ENCODE results near the gene UPB1.
"Not testable (repeated sequence)": the region's sequence is repeated elsewhere in the genome, so short reads cannot be mapped to it uniquely, and the experiment has no call there.

UPB1 gene

DNA sequence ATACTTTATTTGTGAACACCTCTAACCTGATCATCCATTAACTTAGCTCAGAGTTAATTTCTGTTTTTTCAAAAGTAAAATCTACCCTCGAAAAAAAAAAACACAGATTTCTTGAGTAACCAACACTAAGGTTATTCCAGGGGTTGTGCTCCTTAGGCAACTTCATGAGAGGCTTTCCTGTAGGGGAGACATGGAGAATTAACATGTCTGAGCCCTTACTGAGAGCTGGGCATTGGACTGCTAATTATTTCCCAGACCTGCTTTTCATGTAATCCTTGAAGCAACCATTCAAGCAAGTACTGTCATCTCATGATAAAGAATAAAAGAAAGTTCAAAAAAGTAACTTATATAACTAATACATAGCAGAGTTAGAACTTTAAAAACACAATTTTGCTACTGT lies 13.5 kb upstream of the UPB1 start:
- DNase-seq (ENCODE audit: low spot score) (no peak), FAIRE-seq (peak; percentile 14)

DNA sequence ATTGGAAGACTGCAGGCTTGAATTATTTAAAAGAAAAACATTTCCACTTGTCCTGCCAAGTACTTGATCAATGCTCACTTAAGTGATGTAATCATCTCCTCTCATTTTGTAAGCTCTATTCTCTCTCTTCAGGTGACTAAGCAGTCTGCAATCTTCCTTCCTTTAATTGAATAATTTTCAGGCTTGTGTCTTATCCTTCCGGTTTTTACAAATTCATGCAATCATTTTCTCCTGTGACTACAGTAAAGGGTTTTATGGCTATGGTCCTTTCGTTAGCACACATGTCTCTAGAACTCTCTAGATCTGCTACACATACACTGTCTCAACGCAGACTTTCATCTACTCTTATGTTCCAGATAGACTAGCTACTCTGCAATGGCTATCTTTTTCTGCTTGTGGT lies 12.6 kb upstream of the UPB1 start:
- DNase-seq (ENCODE audit: low spot score) (peak; percentile 57), FAIRE-seq (peak; percentile 70)

DNA sequence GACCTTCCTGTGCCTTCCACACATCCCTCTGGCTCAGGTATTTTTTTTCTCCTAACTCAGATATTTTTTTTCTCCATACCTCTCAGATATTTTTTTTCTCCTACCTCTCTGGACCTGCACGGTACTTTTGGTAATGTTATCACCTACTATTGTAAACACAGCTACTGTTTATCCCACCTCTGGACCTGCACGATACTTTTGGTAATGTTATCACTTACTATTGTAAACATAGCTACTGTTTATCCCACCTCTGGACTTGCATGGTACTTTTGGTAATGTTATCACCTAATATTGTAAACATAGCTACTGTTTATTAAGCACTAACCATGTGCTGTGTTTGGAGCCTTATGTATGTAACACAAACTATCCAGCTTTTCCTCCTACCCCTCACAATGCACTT lies 12.1 kb upstream of the UPB1 start:
- FAIRE-seq (no peak), DNase-seq (ENCODE audit: low spot score) (no peak)

DNA sequence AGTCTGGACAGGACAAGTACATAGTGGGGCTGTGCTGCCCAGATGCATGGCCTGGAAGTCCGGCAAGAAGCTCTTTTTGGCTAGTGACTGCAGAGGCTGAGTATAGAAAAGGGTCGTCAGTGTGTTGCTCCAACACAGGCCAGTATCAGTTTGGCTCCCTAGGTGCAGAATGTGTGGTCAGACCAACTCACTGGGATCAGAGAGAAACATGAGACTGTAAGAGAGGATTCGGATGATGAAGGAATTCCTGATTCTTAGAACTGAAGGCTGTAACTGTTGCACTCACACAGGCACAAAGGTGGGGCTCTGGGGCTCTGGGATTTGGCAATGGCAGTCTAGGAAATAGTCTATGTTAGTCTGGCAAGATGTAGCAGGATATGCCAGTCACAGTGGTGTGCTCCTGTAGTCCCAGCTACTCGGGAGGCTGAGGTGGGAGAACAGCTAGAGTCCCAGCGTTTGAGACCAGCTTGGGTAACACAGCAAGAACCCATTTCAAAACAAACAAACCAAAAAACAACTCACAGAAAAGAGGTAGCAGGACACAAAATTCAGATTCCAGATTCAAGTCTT lies 11.1 kb upstream of the UPB1 start:
- no peak for FAIRE-seq
- DNase-seq (ENCODE audit: low spot score), result no peak

DNA sequence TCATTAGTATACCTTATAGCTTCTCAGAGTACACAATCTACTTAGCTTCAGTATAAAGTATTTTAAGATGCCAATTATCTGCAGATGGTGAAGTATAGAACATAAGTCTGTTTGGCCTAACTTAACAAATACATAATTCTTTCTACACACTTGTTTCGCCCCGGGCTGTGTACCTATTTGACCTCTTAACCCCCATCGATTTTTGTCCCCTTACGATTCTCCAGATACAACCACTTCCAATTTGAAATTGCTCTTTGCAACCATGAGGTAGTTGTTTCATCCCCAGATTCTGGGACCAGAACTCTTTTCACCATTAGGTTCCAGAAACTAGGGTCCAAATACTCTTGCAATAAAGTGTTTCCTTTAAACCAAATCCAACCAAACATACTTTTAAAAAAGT lies 10.0 kb upstream of the UPB1 start:
- no peak for DNase-seq (ENCODE audit: low spot score)
- FAIRE-seq, result no peak

DNA sequence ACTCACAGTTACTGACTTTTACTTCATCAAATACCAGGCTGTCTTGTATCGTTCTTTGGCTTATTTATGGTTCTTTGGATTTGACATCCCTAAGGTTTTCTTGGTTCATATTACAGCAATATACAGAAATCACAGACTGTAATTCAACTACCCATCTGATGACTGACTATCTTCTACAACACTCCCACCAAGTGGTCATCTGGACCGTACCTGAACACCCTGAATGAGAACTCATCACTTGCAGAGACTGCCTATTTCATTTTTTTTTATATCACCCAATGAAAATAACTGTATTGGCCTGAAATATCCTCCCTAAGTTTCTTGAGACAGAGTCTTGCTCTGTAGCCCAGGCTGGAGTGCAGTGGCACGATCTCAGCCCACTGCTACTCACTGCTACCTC lies 9.5 kb upstream of the UPB1 start:
- FAIRE-seq (no peak), DNase-seq (ENCODE audit: low spot score) (no peak)

DNA sequence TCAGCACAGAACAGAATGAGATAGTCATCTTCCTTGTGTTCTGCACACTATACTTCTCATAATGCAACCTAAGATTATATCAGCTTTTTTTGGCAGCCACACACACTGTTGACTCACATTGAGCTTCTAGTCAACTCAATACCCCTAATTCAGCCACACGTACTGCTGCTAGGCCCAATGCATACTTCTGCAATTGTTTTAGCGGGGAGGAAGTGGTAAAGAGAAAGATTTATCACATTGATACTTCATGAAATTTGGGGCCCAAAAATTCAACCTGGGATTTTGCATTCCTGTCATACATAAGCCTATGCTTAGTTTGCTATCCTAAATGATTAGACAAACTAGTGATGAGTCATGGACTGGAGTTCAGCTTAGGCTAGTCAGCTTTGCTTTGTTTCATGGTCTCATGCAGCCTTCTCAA lies 8.6 kb upstream of the UPB1 start:
- peak; percentile 90 for FAIRE-seq
- DNase-seq (ENCODE audit: low spot score), result peak; percentile 71

DNA sequence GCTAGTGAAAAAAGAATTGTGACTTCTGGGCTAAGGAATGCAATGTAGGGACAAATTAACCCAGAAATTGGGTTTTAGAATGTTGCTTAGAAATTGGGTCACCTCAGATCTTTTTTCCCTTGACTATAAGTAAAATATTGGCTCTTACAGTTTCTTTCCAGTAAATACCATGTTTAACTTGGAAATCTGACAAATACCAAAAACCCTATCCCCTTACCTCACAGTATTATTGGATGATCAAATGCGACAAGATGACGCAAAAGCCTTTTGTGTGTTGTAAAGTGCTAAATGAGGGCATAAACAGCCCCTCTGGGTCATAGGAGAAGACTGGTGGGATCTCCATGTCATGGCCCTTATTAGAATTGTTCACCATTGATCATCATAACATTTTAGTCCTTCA lies 6.1 kb upstream of the UPB1 start:
- no peak for FAIRE-seq
- DNase-seq (ENCODE audit: low spot score), result no peak

DNA sequence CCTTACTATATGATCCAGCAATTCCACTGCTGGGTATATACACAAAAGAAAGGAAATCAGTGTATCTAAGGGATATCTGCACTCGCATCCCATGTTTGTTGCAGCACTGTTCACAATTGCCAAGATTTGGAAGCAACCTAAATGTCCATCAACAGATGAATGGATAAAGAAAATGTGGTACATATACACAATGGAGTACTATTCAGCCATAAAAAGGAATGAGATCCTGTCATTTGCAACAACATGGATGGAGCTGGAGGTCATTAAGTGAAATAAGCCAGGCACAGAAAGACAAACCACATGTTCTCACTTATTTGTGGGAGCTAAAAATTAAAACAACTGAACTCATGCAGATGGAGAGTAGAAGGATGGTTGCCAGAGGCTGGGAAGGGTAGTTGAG lies 5.7 kb upstream of the UPB1 start:
- not testable (repeated sequence) for DNase-seq (ENCODE audit: low spot score); FAIRE-seq

DNA sequence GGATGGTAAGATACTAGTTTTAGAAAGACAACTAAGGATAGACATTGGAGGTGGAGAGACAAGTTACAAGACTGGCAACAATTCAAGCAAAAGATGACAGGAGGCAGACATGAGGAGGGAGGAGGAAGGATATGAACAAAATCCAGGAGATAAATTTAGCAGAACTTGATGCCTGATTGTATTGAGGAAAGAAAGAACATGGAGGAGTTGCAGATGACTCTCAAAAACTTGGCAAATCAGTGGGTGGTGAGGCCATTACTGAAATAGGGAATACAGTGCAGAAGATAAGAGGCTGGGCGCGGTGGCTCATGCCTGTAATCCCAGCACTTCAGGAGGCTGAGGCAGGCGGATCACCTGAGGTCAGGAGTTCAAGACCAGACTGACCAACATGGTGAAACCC lies 2.7 kb upstream of the UPB1 start:
- no peak for FAIRE-seq
- DNase-seq (ENCODE audit: low spot score), result no peak

DNA sequence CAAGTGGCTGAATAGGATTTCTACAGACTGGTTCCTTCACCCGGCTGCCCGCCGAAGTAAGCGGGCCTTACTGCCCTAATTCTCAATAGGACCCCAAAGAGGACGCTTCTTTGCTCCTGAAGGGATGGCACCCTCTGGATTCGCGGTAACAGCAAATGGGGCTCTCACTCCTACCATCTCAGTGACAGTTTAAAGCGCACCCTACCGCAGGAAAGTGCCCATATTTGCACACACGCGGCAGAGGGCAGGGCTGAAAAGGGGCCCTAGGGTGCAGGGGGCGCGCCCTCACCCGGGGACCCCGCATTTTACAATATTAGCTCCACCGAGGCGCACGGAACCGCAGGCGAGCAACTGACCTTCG lies 985 bp upstream of the UPB1 start:
- DNase-seq (ENCODE audit: low spot score), result no peak
- FAIRE-seq, result no peak

DNA sequence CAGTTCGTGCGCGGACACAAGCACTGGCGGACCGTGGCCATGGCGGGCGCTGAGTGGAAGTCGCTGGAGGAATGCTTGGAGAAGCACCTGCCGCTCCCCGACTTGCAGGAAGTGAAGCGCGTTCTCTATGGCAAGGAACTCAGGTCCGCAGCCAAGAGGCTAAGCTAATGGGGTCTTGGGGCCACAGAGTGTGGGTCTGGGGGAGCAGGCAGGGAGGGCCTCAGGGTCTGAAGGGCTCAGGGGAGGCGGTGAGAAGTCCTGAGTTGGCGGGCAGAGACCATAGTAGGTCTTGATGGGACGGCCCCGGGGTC lies 188 bp downstream of the UPB1 start:
- no peak for DNase-seq (ENCODE audit: low spot score)
- FAIRE-seq, result no peak

DNA sequence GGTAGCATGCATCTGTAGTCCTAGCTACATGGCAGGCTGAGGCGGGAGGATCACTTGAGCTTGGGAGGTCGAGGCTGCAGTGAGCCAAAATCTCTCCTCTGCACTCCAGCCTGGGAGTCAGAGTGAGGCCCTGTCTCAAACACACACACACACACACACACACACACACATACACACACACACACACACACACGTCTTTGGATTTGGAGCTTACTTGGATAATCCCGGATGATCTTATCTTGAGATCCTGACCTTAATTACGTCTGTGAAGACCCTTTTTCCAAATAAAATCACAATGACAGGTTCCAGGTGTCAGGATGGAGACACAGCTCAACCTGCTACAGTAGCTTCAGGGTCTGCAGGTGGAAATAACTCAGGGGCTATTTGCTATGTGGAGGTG lies 1.1 kb downstream of the UPB1 start:
- DNase-seq (ENCODE audit: low spot score) (no peak), FAIRE-seq (no peak)

DNA sequence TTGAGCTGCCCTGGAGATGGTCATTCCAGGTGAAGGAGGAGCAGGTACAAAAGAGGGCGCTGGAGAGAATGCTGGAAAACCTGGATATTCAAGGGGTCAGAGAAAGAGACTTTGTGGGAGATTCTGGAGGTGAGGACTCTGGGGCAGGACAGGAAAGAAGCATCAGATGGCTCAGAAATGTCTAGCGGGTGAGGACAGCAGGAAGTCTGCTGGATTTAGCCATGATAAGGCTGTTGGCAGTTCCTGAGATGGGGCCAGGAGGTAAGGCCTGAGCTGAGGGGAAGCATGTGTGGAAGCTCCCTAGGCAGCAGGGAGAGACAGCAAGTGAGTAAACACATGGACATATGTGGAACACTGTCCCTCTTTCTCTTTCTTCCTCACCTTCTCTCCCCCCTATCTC lies 1.5 kb downstream of the UPB1 start:
- DNase-seq (ENCODE audit: low spot score) (no peak), FAIRE-seq (no peak)

DNA sequence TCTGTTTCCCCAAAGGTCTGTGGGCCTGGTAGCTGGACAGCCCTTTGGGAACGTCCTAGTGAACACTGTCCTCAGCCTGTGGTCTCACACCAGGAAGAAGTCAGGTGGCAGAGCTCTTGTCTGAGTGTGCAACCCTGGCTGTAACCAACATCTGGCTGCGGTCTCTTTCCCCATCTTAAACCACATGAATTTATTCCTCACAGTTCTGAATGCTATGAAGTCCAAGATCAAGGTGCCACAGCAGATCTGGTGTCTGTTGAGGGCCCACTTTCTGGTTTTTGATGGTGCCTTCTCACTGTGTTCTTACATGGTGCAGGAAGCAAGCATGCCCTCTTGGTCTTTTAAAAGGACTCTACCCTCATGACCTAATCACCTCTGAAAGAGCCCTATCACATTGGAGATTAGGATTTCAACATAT lies 2.7 kb downstream of the UPB1 start:
- FAIRE-seq, result no peak
- DNase-seq (ENCODE audit: low spot score), result no peak

DNA sequence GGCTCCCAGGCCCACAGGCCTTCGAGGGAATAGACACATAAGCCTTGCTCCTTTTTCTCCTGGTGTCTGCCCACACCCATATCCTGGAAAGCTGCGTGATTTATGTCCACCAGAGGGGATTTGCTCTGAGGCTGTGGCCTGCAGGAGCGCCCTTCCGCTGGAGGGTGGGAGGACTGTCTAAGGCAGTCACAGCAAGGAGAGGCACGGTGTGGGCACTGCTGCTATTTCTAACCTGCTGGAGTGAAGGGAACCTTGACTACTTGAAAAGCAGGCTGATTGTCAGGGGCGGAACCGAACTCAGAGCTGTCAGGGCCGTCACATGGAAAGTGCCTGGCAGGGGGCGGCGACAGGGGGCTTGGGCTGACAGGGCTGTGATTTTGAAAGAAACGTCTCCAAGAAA lies 3.7 kb downstream of the UPB1 start:
- DNase-seq (ENCODE audit: low spot score) (no peak), FAIRE-seq (no peak)

DNA sequence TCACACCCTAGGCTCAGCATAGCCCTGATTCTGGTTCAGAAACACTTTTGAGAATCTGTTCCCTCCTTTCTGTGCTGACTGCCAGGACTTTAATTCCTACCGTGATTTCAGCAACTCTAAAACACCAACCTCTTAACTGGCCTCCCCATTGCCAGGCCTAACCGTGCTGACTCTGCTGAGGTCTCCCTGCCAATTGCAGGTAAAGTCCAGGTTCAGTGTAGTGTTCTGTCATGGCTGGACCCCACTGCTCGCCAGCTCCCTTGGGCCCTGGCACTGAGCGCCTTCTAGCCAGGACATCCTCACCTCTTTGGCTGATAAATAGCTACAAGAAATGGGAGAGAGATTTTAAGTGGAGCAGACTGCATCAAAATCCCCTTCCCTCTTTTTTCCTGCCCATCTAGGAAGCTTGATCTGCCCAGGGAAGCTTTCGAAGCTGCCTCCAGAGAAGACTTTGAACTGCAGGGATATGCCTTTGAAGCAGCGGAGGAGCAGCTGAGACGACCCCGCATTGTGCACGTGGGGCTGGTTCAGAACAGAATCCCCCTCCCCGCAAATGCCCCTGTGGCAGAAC lies 4.7 kb downstream of the UPB1 start:
- DNase-seq (ENCODE audit: low spot score) (no peak), FAIRE-seq (no peak)

DNA sequence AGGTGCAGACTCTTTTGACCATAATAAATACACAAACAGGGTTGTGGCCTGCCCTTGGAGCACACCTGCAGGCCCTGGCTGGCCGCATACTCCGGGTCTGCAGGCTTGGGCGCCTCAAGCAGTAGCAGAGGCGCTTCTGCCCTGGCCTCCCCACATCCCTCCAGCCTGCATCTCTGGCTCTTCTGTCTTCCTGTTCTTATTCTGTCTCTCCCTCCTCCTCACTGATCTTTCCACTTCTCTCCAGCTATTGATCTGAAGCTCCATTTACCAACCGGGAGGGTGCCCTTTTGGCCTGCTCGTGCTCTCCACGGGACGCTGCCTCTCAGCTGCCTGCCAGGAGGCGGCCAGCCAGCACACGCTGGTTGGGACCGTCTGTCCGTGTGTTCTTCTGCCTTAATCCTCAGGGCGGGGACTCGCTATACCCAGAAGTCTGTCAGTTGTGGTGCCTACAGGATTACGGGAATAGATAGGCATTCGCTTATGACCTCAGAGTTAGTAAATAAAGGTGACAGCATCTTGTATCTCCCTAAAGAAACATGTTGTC lies 5.2 kb downstream of the UPB1 start:
- FAIRE-seq (no peak), DNase-seq (ENCODE audit: low spot score) (no peak)

DNA sequence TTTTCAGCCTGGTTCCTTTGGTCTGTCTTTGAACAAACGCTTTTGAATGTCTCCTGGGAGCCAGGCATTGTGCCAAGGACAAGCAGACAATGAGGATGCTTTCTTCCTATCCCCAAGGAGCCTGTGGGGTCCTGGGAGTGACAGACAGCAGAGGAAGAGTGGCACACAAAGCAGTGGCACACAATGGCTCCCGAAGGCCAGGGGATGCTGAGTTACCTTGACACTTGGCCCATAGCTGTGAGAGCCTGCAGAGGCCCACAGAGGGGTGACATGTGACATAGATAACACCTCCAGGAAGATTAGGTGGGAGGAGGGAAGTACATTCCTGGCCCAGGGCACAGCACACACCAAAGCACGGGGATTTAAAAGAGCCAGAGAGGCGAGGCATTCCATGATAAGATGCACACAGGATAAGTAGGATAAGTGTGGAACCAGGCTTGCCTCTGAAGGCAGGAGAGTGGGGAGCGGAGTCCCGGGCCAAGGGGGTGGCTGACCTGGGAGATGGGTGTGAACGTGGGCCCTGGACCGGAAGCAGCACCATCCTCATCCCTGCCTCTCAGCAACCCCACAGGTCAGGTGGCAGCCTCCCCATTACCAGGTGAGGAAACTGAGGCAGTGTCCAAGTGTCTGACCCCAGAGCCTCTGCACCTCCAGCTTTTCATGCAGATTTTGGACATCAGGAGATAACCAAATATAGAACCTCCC lies 6.3 kb downstream of the UPB1 start:
- no peak for FAIRE-seq
- no peak for DNase-seq (ENCODE audit: low spot score)

DNA sequence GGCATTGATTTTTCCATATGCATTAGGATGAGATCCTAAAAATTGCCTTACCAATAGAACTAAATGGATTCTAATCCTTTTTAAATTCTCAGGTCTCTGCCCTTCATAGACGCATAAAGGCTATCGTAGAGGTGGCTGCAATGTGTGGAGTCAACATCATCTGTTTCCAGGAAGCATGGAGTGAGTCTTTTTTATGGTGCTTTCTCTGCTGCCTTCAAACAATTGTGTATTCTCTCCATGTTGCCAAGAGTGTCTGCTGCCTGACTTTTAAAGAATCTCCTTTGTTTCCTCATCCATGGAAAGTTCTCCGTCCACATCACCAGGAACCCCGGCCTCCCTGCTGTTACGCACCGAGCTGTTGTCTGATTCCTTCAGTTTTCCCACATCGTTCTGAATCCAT lies 6.9 kb downstream of the UPB1 start:
- no peak for FAIRE-seq
- DNase-seq (ENCODE audit: low spot score), result no peak

DNA sequence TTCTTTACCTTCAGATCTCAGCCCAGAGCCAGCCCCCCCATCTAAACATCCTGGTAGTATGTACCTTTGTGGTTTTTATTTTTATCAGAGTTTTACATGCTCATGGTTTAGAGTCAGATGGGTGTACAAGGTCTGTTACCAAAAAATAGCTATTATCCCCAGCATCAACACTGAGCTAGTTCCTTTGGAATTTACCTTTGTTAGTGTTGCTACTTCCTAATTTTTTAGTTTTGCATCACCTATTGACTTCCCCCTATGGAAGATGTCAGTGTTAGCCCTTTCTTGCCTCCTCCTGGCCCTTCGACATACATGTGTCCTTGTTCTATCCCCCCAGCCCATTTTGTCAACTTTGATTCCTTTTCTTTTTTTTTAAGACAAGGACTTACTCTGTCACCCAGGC lies 7.4 kb downstream of the UPB1 start:
- no peak for DNase-seq (ENCODE audit: low spot score)
- FAIRE-seq, result no peak

DNA sequence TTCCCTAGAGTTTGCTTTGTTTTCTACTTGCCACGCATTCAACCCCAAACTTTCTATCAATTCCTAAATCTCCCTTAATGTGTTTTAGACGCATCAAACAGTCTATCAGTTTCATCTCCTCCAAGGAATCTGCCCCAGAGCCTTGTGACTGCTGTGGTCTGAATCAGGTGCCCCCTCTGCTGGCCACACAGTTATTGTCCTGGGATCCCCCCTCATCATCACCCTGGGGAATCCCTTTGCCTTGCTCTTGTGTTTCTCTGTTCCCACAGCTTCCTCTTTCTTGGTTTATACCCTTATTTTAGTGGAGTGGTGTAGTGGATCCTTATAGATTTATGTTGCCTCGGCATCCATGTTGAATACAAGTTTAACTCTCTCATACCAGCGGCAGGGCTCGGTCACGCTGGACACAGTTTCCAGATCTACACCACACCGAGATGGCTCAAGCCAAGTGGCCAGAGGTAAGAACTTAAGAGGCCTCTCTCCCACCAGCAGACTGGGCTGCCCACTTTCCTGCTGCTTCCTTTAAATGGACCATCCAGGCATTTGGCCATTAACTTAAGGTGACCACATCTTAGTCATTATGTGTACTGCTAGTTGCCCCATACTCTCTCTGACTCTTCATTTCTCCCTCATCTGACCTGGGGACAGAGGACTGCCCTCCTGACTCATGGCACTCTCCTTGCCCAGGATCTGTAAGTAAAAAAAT lies 8.2 kb downstream of the UPB1 start:
- FAIRE-seq (peak; percentile 69), DNase-seq (ENCODE audit: low spot score) (peak; percentile 67)
